ENCODE measurements around the gene EPPIN.
"Not testable (repeated sequence)": the region's sequence is repeated elsewhere in the genome, so short reads cannot be mapped to it uniquely, and the experiment has no call there.

EPPIN gene

DNA sequence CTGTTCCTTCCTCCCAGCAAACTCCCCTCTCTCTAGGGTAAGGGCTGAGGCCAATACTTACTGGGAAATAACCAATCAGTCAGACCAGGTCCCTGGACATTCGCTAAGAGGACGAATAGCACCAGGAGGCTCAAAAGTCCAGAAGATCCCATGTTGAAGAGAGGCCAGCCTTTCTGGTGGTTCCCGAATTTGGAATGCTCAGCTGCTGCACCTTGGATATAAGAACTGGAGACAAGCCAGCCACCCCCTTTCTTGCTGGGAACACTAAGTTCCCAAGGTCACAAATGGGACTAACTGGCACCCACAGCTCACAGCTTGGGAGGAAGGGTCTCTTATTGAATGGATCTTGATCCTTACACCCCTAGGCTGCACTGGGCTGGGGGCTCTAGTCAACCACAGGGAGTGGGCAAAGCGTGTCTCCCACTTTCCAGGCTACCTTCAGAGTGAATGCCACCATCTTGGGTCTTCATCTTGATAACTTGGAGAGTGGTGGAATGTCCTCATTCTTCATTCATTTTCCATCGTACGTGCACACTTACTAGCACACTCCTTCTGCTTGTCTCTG, at the start of gene EPPIN:
Gene EPPIN, minus strand, starts transcription at position 196 of the 565 bp plus-strand sequence. Its CDS starts 44 bp downstream, at position 152.
- no peak for DNase-seq

DNA sequence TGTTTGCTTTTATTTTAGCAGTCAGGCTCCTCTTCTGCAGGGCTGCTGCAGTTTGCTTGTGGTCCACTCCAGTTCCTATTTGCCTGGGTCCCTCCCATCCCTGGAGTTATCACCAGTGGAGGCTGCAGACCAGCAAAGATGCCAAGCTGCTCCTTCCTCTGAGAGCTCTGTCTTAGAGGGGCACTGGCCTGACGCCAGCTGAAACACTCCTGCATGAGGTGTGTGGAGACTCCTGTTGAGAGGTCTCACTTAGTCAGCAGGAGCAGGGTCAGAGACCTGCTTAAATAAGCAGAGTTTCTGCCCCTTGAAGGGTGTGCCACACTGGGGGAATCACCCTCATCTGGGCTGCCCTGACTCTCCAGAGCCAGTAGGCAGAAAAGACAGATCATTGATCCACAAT, 48.0 kb upstream of the EPPIN start:
- no peak for DNase-seq

DNA sequence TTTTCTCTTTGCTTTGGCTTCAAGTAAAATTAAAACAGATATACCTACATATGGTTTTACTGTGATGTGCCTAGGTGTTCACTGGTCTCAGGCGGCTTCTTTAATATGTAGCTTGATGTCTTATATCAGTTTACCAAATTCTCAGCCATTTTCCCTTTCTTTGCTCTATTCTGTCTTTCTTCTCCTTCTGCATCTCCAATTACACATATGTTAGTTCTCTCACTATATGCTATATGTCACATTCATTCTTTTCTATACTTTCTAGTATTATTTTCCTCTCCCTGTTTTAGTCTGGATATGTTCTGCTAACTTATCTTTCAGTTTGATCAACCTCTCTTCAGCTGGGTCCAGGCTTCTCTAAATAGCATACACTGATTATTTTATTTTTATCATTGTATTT, 46.3 kb upstream of the EPPIN start:
- DNase-seq, result no peak

- DNase-seq, result no peak
Measured at GRCh38 chr20:45592574-45593189, 45.5 kb upstream of the EPPIN start.

- DNase-seq, result no peak
Measured at GRCh38 chr20:45589725-45590124, 42.5 kb upstream of the EPPIN start.

DNA sequence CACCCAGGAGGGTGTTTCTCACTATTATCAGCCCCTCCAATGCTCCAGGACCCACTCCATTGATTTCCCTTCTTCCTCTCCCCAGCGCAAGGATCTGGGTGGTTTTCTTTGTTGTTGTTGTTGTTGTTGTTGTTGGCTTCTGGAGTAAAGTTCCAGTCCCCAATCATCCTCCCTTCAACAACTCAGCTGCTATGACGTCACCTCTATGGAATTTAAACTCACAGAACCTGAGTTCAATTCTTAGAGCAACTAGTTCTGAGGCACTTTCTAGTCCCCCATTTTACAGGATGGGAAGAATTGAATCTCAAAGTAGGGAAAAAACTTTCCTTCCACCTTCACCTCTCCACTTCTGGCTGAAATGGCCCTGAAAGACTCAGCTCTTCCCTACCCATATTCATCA, 41.6 kb upstream of the EPPIN start:
- DNase-seq, result no peak

GRCh38 chr20:45585986-45586385, 38.8 kb upstream of the EPPIN start:
- not testable (repeated sequence) for DNase-seq

GRCh38 chr20:45584294-45584693, 37.1 kb upstream of the EPPIN start:
- DNase-seq, result not testable (repeated sequence)

- no peak for DNase-seq
Measured at GRCh38 chr20:45583502-45583901, 36.3 kb upstream of the EPPIN start.

DNA sequence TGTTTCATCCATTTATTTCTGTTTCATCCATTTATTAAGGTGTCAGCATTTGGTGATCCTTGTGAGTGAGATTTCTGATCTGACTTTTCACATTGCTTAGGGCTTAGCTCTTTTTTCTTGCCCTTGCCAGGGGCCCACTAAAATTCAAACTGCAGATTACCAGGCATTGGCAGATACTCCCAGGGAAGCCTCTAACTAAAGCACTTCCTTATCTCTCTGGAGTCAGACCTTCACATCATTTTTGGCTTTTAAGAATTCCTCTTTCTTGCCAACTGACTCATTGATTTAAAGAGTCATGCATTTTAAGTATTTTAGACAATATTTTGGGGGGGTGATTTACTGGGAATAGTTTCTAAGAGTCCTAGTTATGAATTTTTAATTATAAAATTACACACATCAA, 34.5 kb upstream of the EPPIN start:
- DNase-seq, result no peak

GRCh38 chr20:45579184-45579583, 32.0 kb upstream of the EPPIN start, which contains the start of gene WFDC8:
Gene WFDC8, minus strand, starts transcription at chr20:45579284. Its CDS starts 37 bp downstream, at chr20:45579247.
- no peak for DNase-seq

GRCh38 chr20:45578231-45578630, 31.0 kb upstream of the EPPIN start:
- DNase-seq, result no peak

DNA sequence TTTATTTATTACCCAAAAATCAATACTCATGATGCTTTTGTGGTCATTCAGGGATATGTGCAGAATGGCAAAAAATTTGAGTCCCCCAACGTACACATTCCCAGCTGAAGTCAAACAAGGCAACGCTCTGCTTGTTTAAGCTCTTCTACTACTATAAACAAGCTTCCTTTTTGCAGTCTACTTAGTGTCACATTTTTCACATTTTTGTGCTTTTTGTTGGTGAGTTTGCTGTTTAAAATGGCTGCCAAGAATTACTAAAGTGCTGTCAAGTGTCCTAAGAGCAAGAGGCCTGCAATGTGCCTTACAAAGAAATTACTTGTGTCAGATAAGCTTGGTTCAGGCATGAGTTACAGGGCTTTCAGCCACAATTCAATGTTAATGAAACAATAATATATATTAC, 29.8 kb upstream of the EPPIN start:
- no peak for DNase-seq

DNA sequence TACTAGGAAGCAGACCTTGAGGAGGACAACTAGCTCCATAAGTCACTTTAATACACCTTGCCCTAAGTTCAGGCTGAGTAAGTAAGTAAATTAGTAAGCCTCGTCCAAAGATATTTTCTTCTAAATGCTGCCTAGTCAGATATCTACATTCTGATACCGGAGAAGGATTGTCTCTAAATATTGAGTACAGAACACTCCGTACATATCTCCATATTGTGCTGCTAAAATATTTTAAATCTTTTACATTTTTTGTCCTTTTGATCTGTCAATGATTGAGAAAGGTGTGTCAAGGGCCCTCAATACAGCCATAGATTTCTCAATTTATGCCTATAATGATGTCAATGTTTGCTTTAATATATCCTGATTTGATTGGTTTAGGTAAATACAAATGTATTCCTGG, 28.7 kb upstream of the EPPIN start:
- no peak for DNase-seq

GRCh38 chr20:45569650-45570049, 22.4 kb upstream of the EPPIN start:
- not testable (repeated sequence) for DNase-seq

- DNase-seq, result no peak
Measured at GRCh38 chr20:45564760-45565276, 17.6 kb upstream of the EPPIN start.

- no peak for DNase-seq
Measured at GRCh38 chr20:45555198-45555597, 8.0 kb upstream of the EPPIN start.

- DNase-seq, result no peak
Measured at GRCh38 chr20:45552456-45552855, 5.3 kb upstream of the EPPIN start.

GRCh38 chr20:45550765-45551164, 3.6 kb upstream of the EPPIN start:
- no peak for DNase-seq

GRCh38 chr20:45548410-45548809, 1.2 kb upstream of the EPPIN start:
- no peak for DNase-seq

DNA sequence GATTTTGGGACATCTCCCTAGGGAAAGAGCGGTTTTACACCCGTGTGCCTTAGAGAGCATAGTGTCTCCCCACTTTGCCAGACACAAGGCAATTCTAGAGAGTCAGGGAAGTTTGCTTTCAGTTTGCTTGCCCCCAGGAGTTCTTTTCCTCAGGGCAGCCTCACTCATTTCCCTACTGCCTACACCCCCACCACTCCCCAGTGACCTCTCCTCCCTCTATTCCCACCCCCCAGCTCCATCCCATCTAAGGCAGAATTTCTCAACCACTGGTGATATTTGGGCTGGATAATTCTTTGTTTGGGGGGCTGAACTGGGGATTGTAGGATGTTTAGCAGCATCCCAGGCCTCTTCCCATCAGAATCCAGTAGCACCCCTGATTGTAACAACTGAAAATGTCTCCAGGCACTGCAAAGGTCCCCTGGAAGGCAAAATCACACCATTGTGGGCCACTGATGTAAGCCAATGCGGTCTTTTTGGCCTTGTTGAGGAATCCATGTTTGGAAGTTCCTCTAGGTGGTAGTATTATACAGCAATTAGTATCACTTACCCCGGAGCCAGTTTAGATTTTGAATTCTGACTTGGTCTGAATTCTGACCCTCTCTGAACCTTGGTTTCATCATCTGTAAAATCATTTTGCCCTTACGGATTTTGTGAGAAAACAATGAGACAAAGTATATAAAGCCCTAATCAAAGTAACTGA, 1.3 kb downstream of the EPPIN start:
- DNase-seq, result no peak

GRCh38 chr20:45545351-45545750, 1.9 kb downstream of the EPPIN start:
- DNase-seq, result no peak

DNA sequence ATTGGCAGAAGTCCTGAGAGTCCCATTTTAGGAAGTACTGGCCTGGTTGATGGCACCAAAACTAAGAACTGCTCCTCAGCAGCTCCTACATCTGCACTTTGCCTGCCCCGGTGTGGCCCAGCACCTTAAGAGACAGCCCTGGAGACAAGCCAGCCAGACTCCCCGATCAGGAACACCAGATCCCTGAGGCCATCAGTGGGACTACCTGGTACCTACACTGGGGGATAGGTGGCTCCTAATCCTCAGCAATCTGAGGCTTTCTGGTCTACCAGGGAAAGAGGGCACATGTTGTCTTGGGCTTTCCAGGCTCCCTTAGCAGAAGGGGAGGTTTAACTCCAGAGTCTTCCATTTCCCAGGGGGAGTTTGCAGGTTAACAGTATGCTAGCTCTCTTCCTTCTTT, 7.8 kb downstream of the EPPIN start, which contains the start of gene WFDC6:
Gene WFDC6, minus strand, starts transcription at position 101 of the 400 bp plus-strand sequence. Its CDS starts 75 bp downstream, at position 26.
- no peak for DNase-seq

DNA sequence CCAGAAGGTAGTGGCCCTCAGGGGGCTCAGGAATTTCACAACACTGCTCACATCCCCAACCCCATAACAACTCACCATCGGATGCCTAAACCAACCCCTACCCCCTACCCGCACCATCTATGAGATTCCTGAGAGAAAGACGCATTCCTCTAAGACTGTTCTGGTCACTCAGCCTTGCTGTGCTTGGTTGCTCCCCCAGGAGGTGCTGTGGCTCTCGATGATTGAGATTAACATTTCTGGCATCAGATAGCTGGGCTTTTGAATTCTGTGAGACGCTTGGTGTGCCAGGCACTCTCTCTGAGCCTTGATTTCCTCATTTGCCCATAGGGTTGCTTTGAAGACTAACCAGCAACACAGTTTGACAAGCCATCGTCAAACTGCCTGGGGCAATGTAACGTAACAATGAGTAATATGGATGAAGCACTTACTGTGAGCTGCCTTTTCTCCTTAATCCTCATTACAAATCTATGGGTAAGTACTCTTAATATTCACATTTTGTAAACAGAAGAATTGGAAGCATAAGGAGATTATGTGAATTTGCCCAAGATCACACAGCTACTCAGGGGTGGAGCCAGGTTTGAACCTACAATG, 8.9 kb downstream of the EPPIN start:
- no peak for DNase-seq

Measured in activated T-cell treated with anti-CD3 and anti-CD28 coated beads for 4 hours (primary cell).